Smooth muscle cell (in vitro differentiated cells): Measurements from ENCODE around the gene CFLAR. TPM values are rescaled to one million over a fixed set of nuclear protein-coding genes. Genes with fewer than 3 reads are reported as not detected.

Source experiments
- DNase-seq: peaks from one replicate; lab custom pipeline; 2025; ENCODE audit not compliant: unreplicated experiment; lab: John Stamatoyannopoulos, UW
- H2AFZ ChIP-seq: fragments of 200-600 bp; sonication (generic); 2 replicates; pipeline ENCODE4 v1.6.0; 2016; ENCODE audit warnings: antibody characterized with exemption, low read depth, mild to moderate bottlenecking
- H3F3A ChIP-seq: fragments of 200-600 bp; sonication (generic); 2 replicates; pipeline ENCODE4 v1.6.0; 2017; ENCODE audit warnings: antibody characterized with exemption, low read depth
- H3K27ac ChIP-seq: fragments of 200-600 bp; sonication (generic); 2 replicates; pipeline ENCODE4 v1.5.1; 2016; ENCODE audit warnings: low read depth, mild to moderate bottlenecking
- H3K27me3 ChIP-seq: fragments of 200-600 bp; sonication (generic); 2 replicates; pipeline ENCODE4 v1.6.1; 2016; ENCODE audit warnings: low read depth, mild to moderate bottlenecking
- H3K36me3 ChIP-seq: fragments of 200-600 bp; sonication (generic); 2 replicates; pipeline ENCODE4 v1.5.1; 2016; ENCODE audit warnings: low read depth
- H3K4me1 ChIP-seq: fragments of 200-600 bp; sonication (generic); 2 replicates; pipeline ENCODE4 v1.5.1; 2016; ENCODE audit warnings: low read depth
- H3K4me2 ChIP-seq: fragments of 200-600 bp; sonication (generic); 2 replicates; pipeline ENCODE4 v1.6.0; 2016; ENCODE audit warnings: mild to moderate bottlenecking
- H3K4me3 ChIP-seq: fragments of 200-600 bp; sonication (generic); 2 replicates; pipeline ENCODE4 v1.5.1; 2016; ENCODE audit warnings: mild to moderate bottlenecking
- H3K79me2 ChIP-seq: fragments of 200-600 bp; sonication (generic); 2 replicates; pipeline ENCODE4 v1.6.0; 2016; ENCODE audit warnings: low read depth, mild to moderate bottlenecking
- H3K9ac ChIP-seq: fragments of 200-600 bp; sonication (generic); 2 replicates; pipeline ENCODE4 v1.6.0; 2016; ENCODE audit warnings: low read depth
- H3K9me3 ChIP-seq: fragments of 200-600 bp; sonication (generic); replicated peaks from 2 replicates; pipeline ENCODE4 v1.5.1; 2016; ENCODE audit warnings: low read depth
- H4K20me1 ChIP-seq: fragments of 200-600 bp; sonication (generic); 2 replicates; pipeline ENCODE4 v1.6.0; 2016; ENCODE audit warnings: low read depth
- CTCF ChIP-seq: fragments of 200-600 bp; sonication (generic); IDR thresholded peaks from 2 replicates; pipeline ENCODE4 v1.5.1; 2017; ENCODE audit warnings: borderline replicate concordance, mild to moderate bottlenecking, antibody characterized with exemption; ENCODE audit not compliant: insufficient read depth, poor library complexity, severe bottlenecking
- WGBS: methylation state at CpG from one replicate; pipeline ENCODE4 v1.1.7; 2016; ENCODE audit warnings: low lambda C conversion rate; 5-methylcytosine and 5-hydroxymethylcytosine counted together
- polyA plus RNA-seq: library from polyadenylated mRNA; unstranded; fragments of >200 nt; fragmentation: Nextera tagmentation; extraction: Ambion mirVana; gene quantifications from 2 replicates; pipeline ENCODE4 v1.2.1, GENCODE V29; 2016
- total RNA-seq: library from RNA; depleted of rRNA; stranded (reverse); fragments of >200 nt; gene quantifications from 2 replicates; pipeline ENCODE4 v1.2.3, GENCODE V29; 2014

The CFLAR gene
- total and polyA plus RNA-seq, 2 experiments from 2014 or later, result 16.0 to 27.1 TPM

- H2AFZ ChIP-seq, result no peak overlapping the region
- H3K27ac ChIP-seq, result no peak overlapping the region
- H3K36me3 ChIP-seq, result no peaks in the 10 kb centered on the region
Observed at GRCh38 chr2:201139836-201140604, 24.1 kb downstream of the CFLAR start.

GRCh38 chr2:201144101-201145051, 28.4 kb downstream of the CFLAR start:
- no peak overlapping the region for H2AFZ ChIP-seq
- no peak overlapping the region for H3K27ac ChIP-seq
- no peaks in the 10 kb centered on the region for H4K20me1 ChIP-seq
- no peak overlapping the region for H3K4me3 ChIP-seq
- H3K9ac ChIP-seq, result no peak overlapping the region
- no peaks in the 10 kb centered on the region for H3K27me3 ChIP-seq
- H3K4me2 ChIP-seq, result no peak overlapping the region
- no peaks in the 10 kb centered on the region for H3K36me3 ChIP-seq
- H3K9me3 ChIP-seq, result no peaks in the 10 kb centered on the region
- peaks cover 10% of the 10 kb centered on the region for H3F3A ChIP-seq
- H3K4me1 ChIP-seq, result no peaks in the 10 kb centered on the region
- TF ChIP-seq CTCF, result no peak
- no peaks in the 10 kb centered on the region for H3K79me2 ChIP-seq
- no peak for DNase-seq
- WGBS, result 98% methylated on average over 5 of the region's 5 CpGs

More at GRCh38 chr2:201139836-201140604, 24.1 kb downstream of the CFLAR start:
- H3K4me1 ChIP-seq, result no peaks in the 10 kb centered on the region
- no peaks in the 10 kb centered on the region for H3F3A ChIP-seq
- no peak for DNase-seq
- no peak for TF ChIP-seq CTCF
- H3K9me3 ChIP-seq, result no peaks in the 10 kb centered on the region
- H3K79me2 ChIP-seq, result peaks cover 3% of the 10 kb centered on the region
- H3K4me2 ChIP-seq, result no peak overlapping the region
- no peaks in the 10 kb centered on the region for H3K27me3 ChIP-seq
- no peak overlapping the region for H3K4me3 ChIP-seq
- no peaks in the 10 kb centered on the region for H4K20me1 ChIP-seq
- H3K9ac ChIP-seq, result no peak overlapping the region
- WGBS, result 50% methylated on average over 34 of the region's 34 CpGs

- no peak for TF ChIP-seq CTCF
- WGBS, result 81% methylated on average over 1 of the region's 1 CpG
Observed at GRCh38 chr2:201148434-201148990, 32.5 kb downstream of the CFLAR start.

More at GRCh38 chr2:201148434-201148990, 32.5 kb downstream of the CFLAR start:
- peaks cover 14% of the 10 kb centered on the region for H3F3A ChIP-seq
- no peak overlapping the region for H3K4me3 ChIP-seq
- no peaks in the 10 kb centered on the region for H3K9me3 ChIP-seq
- H3K9ac ChIP-seq, result peak overlapping the region; percentile 18
- peak overlapping the region; percentile 96 for H3K27ac ChIP-seq
- no peaks in the 10 kb centered on the region for H3K27me3 ChIP-seq
- H3K36me3 ChIP-seq, result no peaks in the 10 kb centered on the region
- H3K4me1 ChIP-seq, result peaks cover 14% of the 10 kb centered on the region
- no peaks in the 10 kb centered on the region for H4K20me1 ChIP-seq
- no peak overlapping the region for H2AFZ ChIP-seq
- no peaks in the 10 kb centered on the region for H3K79me2 ChIP-seq
- no peak overlapping the region for H3K4me2 ChIP-seq
- no peak for DNase-seq
